ENCODE measurements around the gene PPP3R1.

Gene PPP3R1

GRCh38 chr2:68135448-68136320, 116.6 kb downstream of the PPP3R1 start:
- no peak for DNase-seq

- no peak for DNase-seq
These were observed 117.8 kb downstream of the PPP3R1 start for GRCh38 chr2:68134554-68134953.

GRCh38 chr2:68134120-68134519, 118.2 kb downstream of the PPP3R1 start:
- no peak for DNase-seq
